GM21825 (cell line): ENCODE results near the gene APOBR.
"Not testable (repeated sequence)": the region's sequence is repeated elsewhere in the genome, so short reads cannot be mapped to it uniquely, and the experiment has no call there.

Experiments
- ATAC-seq: cut with Tn5 transposase; IDR thresholded peaks from one replicate; pipeline ENCODE4 v1.9.1; 2021; ENCODE audit warnings: mild to moderate bottlenecking, moderate library complexity; ENCODE audit not compliant: unreplicated experiment

Gene APOBR

GRCh38 chr16:28494121-28494851 lies at the start of gene APOBR:
TSS of gene APOBR (plus strand) at chr16:28494643. CDS start at chr16:28494682, 39 bp downstream.
- peak; percentile 39 for ATAC-seq

- not testable (repeated sequence) for ATAC-seq
Observed at GRCh38 chr16:28446388-28446787, 48.1 kb upstream of the APOBR start.

- ATAC-seq = not testable (repeated sequence)
Observed at GRCh38 chr16:28447081-28447480, 47.4 kb upstream of the APOBR start.

GRCh38 chr16:28473714-28474265 lies 20.7 kb upstream of the APOBR start:
- no peak for ATAC-seq

- ATAC-seq = no peak
Observed at GRCh38 chr16:28475221-28475620, 19.2 kb upstream of the APOBR start.

- no peak for ATAC-seq
Observed at GRCh38 chr16:28477311-28477920, 17.0 kb upstream of the APOBR start.

- ATAC-seq = no peak
Observed at GRCh38 chr16:28478506-28479180, 15.8 kb upstream of the APOBR start.

GRCh38 chr16:28482026-28482425 lies 12.4 kb upstream of the APOBR start:
- ATAC-seq = no peak

GRCh38 chr16:28483361-28483760 lies 11.1 kb upstream of the APOBR start:
- ATAC-seq = not testable (repeated sequence)

GRCh38 chr16:28486266-28486665 lies 8.2 kb upstream of the APOBR start:
- no peak for ATAC-seq

GRCh38 chr16:28491230-28491969 lies 3.0 kb upstream of the APOBR start:
- no peak for ATAC-seq

- peak; percentile 59 for ATAC-seq
Observed at GRCh38 chr16:28491970-28492474, 2.4 kb upstream of the APOBR start, which contains the start of gene CLN3. TSS of gene CLN3 (minus strand) at chr16:28492074. CDS start at chr16:28491759, 315 bp downstream.

GRCh38 chr16:28492511-28492910 lies 1.9 kb upstream of the APOBR start:
- ATAC-seq = no peak

- ATAC-seq = no peak
Observed at GRCh38 chr16:28495098-28495793, 803 bp downstream of the APOBR start.

GRCh38 chr16:28495795-28496749 lies 1.6 kb downstream of the APOBR start:
- no peak for ATAC-seq

- ATAC-seq = no peak
Observed at GRCh38 chr16:28496844-28497243, 2.4 kb downstream of the APOBR start.

- ATAC-seq = no peak
Observed at GRCh38 chr16:28497386-28497785, 2.9 kb downstream of the APOBR start.

- no peak for ATAC-seq
Observed at GRCh38 chr16:28497861-28498599, 3.6 kb downstream of the APOBR start.
